ENCODE measurements around the gene NLRC5. TPM values are rescaled to one million over a fixed set of nuclear protein-coding genes. Genes with fewer than 3 reads are reported as not detected.

NLRC5 gene
- total RNA-seq, 4 donors from 2014 or later, result 18.0 to 139 (median 30.6) TPM

DNA sequence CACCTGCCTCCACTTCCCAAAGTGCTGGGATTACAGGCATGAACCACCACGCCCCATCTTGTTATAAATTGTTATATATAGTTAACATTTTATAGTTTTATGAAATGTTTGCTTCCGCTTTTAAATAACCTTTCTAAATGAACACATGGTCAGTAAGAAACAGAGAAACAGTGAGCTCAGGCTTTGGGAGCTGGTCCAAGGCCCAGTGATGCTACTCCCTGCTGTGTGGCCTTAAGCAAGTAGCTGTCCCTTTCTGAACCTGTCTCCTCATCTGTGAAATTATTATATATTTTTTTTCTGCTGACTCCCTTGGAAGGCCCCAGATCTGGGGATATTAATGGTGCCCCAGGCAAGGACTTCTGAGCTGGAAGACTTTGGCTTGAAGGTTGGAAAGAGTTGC, 122.1 kb downstream of the NLRC5 start:
- TF ChIP-seq, protein P1, sequence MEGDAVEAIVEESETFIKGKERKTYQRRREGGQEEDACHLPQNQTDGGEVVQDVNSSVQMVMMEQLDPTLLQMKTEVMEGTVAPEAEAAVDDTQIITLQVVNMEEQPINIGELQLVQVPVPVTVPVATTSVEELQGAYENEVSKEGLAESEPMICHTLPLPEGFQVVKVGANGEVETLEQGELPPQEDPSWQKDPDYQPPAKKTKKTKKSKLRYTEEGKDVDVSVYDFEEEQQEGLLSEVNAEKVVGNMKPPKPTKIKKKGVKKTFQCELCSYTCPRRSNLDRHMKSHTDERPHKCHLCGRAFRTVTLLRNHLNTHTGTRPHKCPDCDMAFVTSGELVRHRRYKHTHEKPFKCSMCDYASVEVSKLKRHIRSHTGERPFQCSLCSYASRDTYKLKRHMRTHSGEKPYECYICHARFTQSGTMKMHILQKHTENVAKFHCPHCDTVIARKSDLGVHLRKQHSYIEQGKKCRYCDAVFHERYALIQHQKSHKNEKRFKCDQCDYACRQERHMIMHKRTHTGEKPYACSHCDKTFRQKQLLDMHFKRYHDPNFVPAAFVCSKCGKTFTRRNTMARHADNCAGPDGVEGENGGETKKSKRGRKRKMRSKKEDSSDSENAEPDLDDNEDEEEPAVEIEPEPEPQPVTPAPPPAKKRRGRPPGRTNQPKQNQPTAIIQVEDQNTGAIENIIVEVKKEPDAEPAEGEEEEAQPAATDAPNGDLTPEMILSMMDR (IDR thresholded peaks at IDR 0.05; ENCODE audit: low read depth), result no peak

DNA sequence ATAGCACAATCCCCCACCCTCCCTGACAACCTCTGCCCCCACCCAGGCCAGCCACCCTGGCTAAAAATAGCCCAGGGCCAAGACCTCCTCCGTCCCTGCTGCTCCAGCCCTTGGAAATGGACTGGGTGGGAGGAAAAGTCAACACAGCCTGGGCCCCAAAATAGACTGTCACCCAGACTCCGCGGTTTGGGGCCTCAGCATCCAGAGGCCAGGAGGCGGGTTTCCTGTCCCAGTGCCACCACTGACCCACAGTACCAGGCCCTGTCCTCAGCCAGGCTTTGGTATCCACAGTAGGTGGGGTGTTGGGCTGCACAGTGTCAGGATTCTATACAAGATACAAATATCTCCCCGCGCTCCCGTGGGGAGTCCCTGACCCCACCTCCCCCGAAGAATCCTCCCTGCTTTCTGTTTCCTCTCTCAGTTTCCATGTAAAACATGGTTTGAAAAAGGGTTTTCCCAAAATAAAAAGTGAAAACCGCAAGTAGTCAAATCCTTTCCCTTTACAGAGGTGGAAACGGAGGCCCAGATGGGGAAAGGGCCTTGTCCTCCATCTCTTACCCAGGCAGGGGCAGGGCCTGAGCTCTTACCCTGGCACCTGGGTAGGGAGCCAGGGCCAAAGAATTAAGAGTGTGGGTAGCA, 123.2 kb downstream of the NLRC5 start:
- TF ChIP-seq, protein P1 (IDR thresholded peaks at IDR 0.05; ENCODE audit: low read depth), result no peak

DNA sequence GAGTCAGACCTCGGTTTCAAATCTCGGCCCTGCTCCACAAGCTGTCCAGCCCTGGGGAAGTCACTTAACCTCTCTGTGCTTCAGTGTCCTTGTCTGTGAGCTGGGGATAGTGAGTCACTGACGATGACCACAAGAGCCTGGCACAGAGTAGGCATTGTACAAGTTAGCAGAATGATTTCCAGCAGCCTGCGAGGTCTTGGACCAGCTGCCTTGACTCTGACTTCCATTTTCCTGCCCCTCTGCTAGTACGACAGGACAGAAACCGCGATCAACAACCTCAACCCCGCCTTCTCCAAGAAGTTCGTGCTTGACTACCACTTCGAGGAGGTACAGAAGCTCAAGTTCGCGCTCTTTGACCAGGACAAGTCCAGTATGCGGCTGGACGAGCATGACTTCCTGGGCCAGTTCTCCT, 123.7 kb downstream of the NLRC5 start:
- TF ChIP-seq, protein P1 (IDR thresholded peaks at IDR 0.05; ENCODE audit: low read depth), result no peak

DNA sequence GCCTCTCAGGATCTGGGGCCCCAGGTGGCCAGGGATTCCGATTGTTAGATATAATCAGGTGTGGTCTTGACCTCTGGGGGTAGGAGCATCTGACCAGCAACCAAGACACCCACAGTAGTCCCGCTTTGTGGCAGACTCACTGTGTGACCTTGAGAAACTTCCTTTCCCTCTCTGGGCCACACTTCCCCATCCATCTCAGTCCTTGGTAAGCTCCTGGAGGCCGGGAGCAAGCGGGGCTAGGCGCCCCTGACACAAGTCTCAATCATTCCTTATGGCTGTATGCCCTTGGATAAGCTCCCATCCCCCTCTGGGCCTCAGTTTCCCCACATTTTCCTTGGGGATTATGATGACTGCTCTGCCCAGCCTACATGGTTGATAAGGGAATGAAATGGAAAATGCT, 124.3 kb downstream of the NLRC5 start:
- TF ChIP-seq, protein P1 (IDR thresholded peaks at IDR 0.05; ENCODE audit: low read depth), result no peak

DNA sequence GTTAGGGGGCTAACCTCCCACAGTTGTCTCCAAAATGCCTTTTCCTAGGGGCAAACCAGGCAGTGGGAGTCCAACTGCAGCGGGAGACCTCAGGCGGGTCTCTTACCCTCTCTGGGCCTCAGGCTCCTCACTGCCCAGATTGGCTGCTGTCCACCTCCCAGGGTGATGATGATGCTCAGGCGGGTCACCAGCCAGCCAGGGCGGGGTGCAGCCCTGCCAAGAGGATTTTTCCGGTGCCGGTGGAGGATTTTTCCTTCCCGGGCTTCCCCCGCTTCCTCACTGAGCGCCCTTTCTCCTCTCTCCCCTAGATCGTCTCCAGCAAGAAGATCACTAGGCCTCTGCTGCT, 125.8 kb downstream of the NLRC5 start:
- TF ChIP-seq, protein P1 (IDR thresholded peaks at IDR 0.05; ENCODE audit: low read depth), result no peak

DNA sequence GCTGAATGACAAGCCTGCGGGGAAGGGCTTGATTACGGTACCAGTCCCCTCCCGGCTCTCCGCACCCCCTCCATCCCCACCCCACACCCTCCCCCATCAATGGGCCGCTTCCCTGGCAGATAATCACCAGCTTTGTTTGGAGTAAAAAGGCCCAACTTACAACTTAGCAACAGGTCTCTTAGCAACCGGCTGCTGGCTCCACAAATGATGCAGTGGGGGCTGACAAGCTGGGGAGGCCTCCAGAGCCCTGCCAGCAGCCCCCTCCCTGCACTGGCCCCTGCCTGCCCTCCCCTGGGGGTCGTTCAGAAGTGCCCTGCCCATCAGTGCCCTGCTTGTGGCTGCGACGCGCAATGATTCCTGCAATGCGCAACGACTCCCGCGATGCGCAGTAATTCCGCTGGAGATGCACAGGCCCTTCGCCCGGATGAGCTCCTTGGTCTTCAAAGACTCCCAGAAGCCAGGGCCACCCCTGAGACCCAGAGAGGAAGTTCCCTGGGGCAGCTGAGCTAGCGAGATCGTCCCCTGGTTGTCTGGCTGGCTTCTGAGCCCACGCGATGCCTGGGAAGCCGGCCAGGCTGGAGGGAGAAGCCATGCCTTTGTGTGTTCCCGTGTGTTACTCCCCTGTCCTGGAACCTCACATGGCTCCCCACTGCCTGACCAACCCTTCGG, 126.3 kb downstream of the NLRC5 start:
- TF ChIP-seq, protein P1 (IDR thresholded peaks at IDR 0.05; ENCODE audit: low read depth), result no peak

DNA sequence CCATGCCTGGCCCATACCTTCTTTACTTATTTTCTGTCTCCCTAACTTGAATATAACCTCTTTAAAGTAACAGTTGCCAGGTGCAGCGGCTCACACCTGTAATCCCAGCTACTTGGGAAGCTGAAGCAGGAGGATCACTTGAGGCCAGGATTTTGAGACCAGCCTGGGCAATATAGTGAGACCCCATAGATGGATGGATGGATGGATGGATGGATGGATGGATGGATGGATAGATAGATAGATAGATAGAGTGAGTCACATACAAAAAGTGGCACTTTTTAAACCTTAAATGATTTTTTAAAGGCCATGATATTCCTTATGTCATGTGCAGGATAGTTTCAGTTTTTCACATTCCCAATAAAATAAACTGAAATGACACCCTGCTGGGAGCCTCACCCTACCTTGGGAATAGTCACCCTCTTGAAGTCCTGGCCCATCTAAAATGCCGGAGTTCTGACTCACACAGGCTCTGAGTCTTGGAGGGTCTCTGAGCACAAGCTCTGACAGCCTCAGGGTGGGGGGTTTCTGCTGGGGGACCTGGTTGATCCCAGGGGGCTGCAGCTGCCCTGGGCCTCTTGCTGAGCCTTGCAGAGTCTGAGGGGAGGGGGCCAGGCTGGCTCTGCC, 129.2 kb downstream of the NLRC5 start:
- TF ChIP-seq, protein P1 (IDR thresholded peaks at IDR 0.05; ENCODE audit: low read depth), result no peak

Measured in subcutaneous adipose tissue (tissue), 4 donors.